Measurements from ENCODE around the gene TNIP1. TPM values are rescaled to one million over a fixed set of nuclear protein-coding genes. Genes with fewer than 3 reads are reported as not detected.
A peak's percentile ranks its signal among the peaks of the same experiment; 100 is the strongest.

TNIP1 gene
- total RNA-seq, 4 donors from 2014 or later, result 91.4 to 136 (median 114) TPM

GRCh38 chr5:151014680-151015343 lies 66.0 kb downstream of the TNIP1 start:
- H3K27ac ChIP-seq (replicated peaks in 1 of 4), result peak overlapping the region; percentile 53 to 70 (median 62)
- TF ChIP-seq POLR2A (IDR thresholded peaks at IDR 0.05; ENCODE audit: low read depth), result no peak
- TF ChIP-seq EP300 (IDR thresholded peaks at IDR 0.05), result peak; percentile 30
- TF ChIP-seq POLR2AphosphoS5 (IDR thresholded peaks at IDR 0.05), result peak in 1 of 2 donors; percentile 55
- DNase-seq (ENCODE audit: extremely low spot score), result no peak

GRCh38 chr5:151012862-151013261 lies 68.0 kb downstream of the TNIP1 start:
- H3K27me3 ChIP-seq, result no peaks in the 10 kb centered on the region
- intact Hi-C loops (cut with DNase I), result no loop called here
- no peak for DNase-seq (ENCODE audit: extremely low spot score)
- H3K36me3 ChIP-seq, result no peaks in the 10 kb centered on the region
- no peak overlapping the region for H3K27ac ChIP-seq (replicated peaks in 1 of 4)
- H3K4me3 ChIP-seq, result no peak overlapping the region
- TF ChIP-seq EP300 (IDR thresholded peaks at IDR 0.05), result no peak
- TF ChIP-seq POLR2AphosphoS5 (IDR thresholded peaks at IDR 0.05), result no peak
- TF ChIP-seq CTCF (IDR thresholded peaks at IDR 0.05), result no peak
- no peak for TF ChIP-seq POLR2A (IDR thresholded peaks at IDR 0.05; ENCODE audit: low read depth)
- WGBS, result 79% methylated on average over 6 of the region's 6 CpGs
- H3K9me3 ChIP-seq, result no peaks in the 10 kb centered on the region
- H3K4me1 ChIP-seq, result peaks cover 10 to 61% (median 39%) of the 10 kb centered on the region in 4 donors

More at GRCh38 chr5:151014680-151015343, 66.0 kb downstream of the TNIP1 start:
- intact Hi-C loops (cut with DNase I), result no loop called here
- Histone ChIP-seq H3K36me3 (no peaks in the 10 kb centered on the region), H3K4me3 (no peak overlapping the region), H3K9me3 (no peaks in the 10 kb centered on the region), H3K4me1 (peaks cover 14 to 53% (median 40%) of the 10 kb centered on the region in 4 donors), H3K27me3 (no peaks in the 10 kb centered on the region)
- 74% methylated on average over 4 of the region's 4 CpGs for WGBS

GRCh38 chr5:151008906-151009305 lies 71.9 kb downstream of the TNIP1 start:
- intact Hi-C loops (cut with DNase I), result loop anchor here (10.0 kb wide), 1 partner anchor 224 kb away; no protein-coding TSS in a partner anchor

GRCh38 chr5:151008210-151008491 lies 72.7 kb downstream of the TNIP1 start:
- TF ChIP-seq CTCF (IDR thresholded peaks at IDR 0.05) (no peak), POLR2AphosphoS5 (IDR thresholded peaks at IDR 0.05) (no peak), EP300 (IDR thresholded peaks at IDR 0.05) (no peak), POLR2A (IDR thresholded peaks at IDR 0.05; ENCODE audit: low read depth) (no peak)
- no peak for DNase-seq (ENCODE audit: extremely low spot score)
- H3K27ac ChIP-seq (replicated peaks in 1 of 4), result peak overlapping the region; percentile 84 to 94 (median 89)
- intact Hi-C loops (cut with DNase I), result loop anchor here (10.0 kb wide), 1 partner anchor 223 kb away; no protein-coding TSS in a partner anchor
- H3K9me3 ChIP-seq, result no peaks in the 10 kb centered on the region
- peaks cover 38 to 66% (median 58%) of the 10 kb centered on the region in 4 donors for H3K4me1 ChIP-seq
- H3K27me3 ChIP-seq, result no peaks in the 10 kb centered on the region
- H3K36me3 ChIP-seq, result no peaks in the 10 kb centered on the region
- 79% methylated on average over 2 of the region's 2 CpGs for WGBS
- H3K4me3 ChIP-seq, result no peak overlapping the region

More at GRCh38 chr5:151008906-151009305, 71.9 kb downstream of the TNIP1 start:
- TF ChIP-seq POLR2A (IDR thresholded peaks at IDR 0.05; ENCODE audit: low read depth) (no peak), POLR2AphosphoS5 (IDR thresholded peaks at IDR 0.05) (no peak), EP300 (IDR thresholded peaks at IDR 0.05) (no peak)
- Histone ChIP-seq H3K4me3 (no peak overlapping the region), H3K27ac (replicated peaks in 1 of 4) (no peak overlapping the region), H3K4me1 (peaks cover 38 to 66% (median 52%) of the 10 kb centered on the region in 4 donors), H3K27me3 (no peaks in the 10 kb centered on the region), H3K36me3 (no peaks in the 10 kb centered on the region), H3K9me3 (no peaks in the 10 kb centered on the region)
- 96% methylated on average over 4 of the region's 4 CpGs for whole genome bisulfite sequencing
- DNase-seq (ENCODE audit: extremely low spot score), result no peak

DNA sequence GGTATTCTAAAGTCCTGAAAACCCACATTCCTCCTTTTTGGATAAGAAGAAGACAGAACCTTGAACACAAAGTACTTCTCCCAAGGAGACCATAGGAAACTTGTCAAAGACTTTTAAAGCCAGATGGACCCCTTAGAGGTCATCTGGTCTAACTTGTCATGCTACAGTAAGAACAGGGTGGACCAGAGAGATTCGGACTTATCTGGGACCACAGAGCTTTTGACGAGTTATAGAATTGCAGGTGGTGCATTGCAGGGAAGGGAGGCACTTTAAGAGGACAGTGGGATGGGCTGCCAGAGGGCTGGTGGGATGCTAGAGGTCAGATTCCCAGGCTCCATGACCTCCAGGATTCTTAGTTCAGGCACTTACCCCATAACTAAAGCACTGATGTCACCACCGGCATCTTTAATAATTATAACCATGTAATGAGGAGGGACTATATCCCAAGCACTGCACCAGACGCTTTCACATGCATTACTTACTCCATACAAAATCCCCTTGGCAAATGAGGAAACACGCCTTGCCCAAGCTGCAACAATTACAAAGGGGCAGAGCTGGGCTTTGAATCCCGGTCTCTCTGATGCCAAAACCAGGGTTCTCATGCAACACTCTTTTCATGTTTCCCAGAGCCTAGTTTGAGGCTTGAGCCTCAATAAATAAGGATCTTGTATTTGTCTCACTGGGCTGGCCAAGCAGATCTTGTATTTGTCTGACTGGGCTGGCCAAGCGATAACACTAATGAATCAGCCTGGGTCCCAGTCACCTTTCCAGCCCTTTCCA lies 73.2 kb downstream of the TNIP1 start:
- intact Hi-C loops (cut with DNase I), result loop anchor here (10.0 kb wide), 1 partner anchor 223 kb away; no protein-coding TSS in a partner anchor
- DNase-seq (ENCODE audit: extremely low spot score), result no peak
- H3K4me3 ChIP-seq, result no peak overlapping the region
- H3K36me3 ChIP-seq, result no peaks in the 10 kb centered on the region
- no peaks in the 10 kb centered on the region for H3K9me3 ChIP-seq
- H3K27ac ChIP-seq (replicated peaks in 1 of 4), result peak overlapping the region; percentile 84 to 94 (median 89)
- TF ChIP-seq POLR2A (IDR thresholded peaks at IDR 0.05; ENCODE audit: low read depth) (no peak), CTCF (IDR thresholded peaks at IDR 0.05) (no peak), POLR2AphosphoS5 (IDR thresholded peaks at IDR 0.05) (no peak), EP300 (IDR thresholded peaks at IDR 0.05) (no peak)
- 82% methylated on average over 7 of the region's 7 CpGs for WGBS
- H3K4me1 ChIP-seq, result peaks cover 42 to 68% (median 62%) of the 10 kb centered on the region in 4 donors
- H3K27me3 ChIP-seq, result no peaks in the 10 kb centered on the region

Measured in esophagus muscularis mucosa (tissue), 4 donors.